ENCODE measurements around the gene MEGF11. TPM values are rescaled to one million over a fixed set of nuclear protein-coding genes. Genes with fewer than 3 reads are reported as not detected.

Gene MEGF11
- total RNA-seq, 1 experiment from 2014 or later, result 2.3 TPM

DNA sequence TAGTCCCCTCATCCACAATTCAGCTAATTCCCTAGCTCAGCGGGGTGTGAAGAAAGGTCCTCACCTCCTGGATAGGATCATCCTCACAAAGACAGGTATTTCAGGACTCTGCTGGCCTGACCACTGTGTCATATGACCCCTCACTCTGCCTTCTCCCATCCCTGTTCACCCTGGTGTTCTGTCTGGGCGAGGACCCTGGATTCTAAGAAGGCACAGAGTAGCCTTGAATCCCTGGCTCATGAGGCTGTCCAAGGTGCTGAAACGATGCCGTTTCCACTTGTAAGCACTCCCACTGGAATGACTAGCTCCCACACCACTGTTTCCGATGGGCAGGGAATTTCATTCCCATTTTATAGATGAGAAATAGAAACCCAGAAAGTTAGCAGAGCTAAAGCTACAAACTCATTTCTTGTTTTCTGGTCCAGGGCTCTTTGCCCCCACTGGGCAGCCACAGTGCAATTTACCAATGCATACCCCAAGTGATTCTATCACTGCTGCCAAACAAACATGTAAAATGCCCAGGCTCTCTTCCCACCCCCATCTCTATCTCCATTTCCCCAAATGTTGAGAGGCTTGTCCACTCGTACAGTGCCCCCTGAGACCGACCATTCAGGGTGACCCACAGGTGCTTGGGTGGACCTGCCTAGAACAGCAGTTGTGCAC is 301.0 kb downstream of the MEGF11 start:
- H3K4me3 ChIP-seq (replicated peaks in 1 of 2; ENCODE audit: low read depth in 1 of 2, low read length in 2 of 2), result no peak overlapping the region
- intact Hi-C loops (cut with micrococcal nuclease), result no loop called here
- no peaks in the 10 kb centered on the region for H3K79me2 ChIP-seq (ENCODE audit: insufficient read depth, low read length)
- no peak overlapping the region for H3K4me2 ChIP-seq (ENCODE audit: low read length)
- H3K27me3 ChIP-seq (ENCODE audit: insufficient read depth, low read length), result no peaks in the 10 kb centered on the region
- no peak overlapping the region for H3K9ac ChIP-seq (ENCODE audit: low read length)
- H3K36me3 ChIP-seq (ENCODE audit: control insufficient read depth in 1 of 2, insufficient read depth in 2 of 2, low read length in 2 of 2), result no peaks in the 10 kb centered on the region
- CTCF ChIA-PET, result no interaction called here
- no TSS peak for BruUV-seq (replicated peaks)
- H2AFZ ChIP-seq (ENCODE audit: low read depth, low read length, poor library complexity, severe bottlenecking), result no peak overlapping the region
- H4K20me1 ChIP-seq (ENCODE audit: insufficient read depth), result no peaks in the 10 kb centered on the region
- H3K4me1 ChIP-seq (ENCODE audit: control insufficient read depth in 1 of 2, insufficient read depth in 2 of 2, low read length in 2 of 2), result peaks cover 7 to 17% of the 10 kb centered on the region in 2 experiments
- H3K9me3 ChIP-seq (ENCODE audit: control insufficient read depth in 1 of 2, insufficient read depth in 1 of 2, low read depth in 1 of 2, low read length in 2 of 2), result no peaks in the 10 kb centered on the region
- no peak for TF ChIP-seq TCF7L2 (IDR thresholded peaks at IDR 0.05; ENCODE audit: borderline replicate concordance, extremely low read depth, insufficient read depth, insufficient read length)
- TF ChIP-seq POLR2A (IDR thresholded peaks at IDR 0.05; ENCODE audit: borderline replicate concordance, extremely low read depth, insufficient read depth, insufficient read length), result no peak
- TF ChIP-seq EZH2 (IDR thresholded peaks at IDR 0.05), result no peak
- TF ChIP-seq, protein P1, sequence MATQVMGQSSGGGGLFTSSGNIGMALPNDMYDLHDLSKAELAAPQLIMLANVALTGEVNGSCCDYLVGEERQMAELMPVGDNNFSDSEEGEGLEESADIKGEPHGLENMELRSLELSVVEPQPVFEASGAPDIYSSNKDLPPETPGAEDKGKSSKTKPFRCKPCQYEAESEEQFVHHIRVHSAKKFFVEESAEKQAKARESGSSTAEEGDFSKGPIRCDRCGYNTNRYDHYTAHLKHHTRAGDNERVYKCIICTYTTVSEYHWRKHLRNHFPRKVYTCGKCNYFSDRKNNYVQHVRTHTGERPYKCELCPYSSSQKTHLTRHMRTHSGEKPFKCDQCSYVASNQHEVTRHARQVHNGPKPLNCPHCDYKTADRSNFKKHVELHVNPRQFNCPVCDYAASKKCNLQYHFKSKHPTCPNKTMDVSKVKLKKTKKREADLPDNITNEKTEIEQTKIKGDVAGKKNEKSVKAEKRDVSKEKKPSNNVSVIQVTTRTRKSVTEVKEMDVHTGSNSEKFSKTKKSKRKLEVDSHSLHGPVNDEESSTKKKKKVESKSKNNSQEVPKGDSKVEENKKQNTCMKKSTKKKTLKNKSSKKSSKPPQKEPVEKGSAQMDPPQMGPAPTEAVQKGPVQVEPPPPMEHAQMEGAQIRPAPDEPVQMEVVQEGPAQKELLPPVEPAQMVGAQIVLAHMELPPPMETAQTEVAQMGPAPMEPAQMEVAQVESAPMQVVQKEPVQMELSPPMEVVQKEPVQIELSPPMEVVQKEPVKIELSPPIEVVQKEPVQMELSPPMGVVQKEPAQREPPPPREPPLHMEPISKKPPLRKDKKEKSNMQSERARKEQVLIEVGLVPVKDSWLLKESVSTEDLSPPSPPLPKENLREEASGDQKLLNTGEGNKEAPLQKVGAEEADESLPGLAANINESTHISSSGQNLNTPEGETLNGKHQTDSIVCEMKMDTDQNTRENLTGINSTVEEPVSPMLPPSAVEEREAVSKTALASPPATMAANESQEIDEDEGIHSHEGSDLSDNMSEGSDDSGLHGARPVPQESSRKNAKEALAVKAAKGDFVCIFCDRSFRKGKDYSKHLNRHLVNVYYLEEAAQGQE (IDR thresholded peaks at IDR 0.05; ENCODE audit: low read depth), result peak; percentile 90
- TF ChIP-seq, protein P2, sequence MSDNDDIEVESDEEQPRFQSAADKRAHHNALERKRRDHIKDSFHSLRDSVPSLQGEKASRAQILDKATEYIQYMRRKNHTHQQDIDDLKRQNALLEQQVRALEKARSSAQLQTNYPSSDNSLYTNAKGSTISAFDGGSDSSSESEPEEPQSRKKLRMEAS (IDR thresholded peaks at IDR 0.05), result no peak
- TF ChIP-seq CEBPB (IDR thresholded peaks at IDR 0.05; ENCODE audit: low read depth), result no peak
- TF ChIP-seq, protein P3, sequence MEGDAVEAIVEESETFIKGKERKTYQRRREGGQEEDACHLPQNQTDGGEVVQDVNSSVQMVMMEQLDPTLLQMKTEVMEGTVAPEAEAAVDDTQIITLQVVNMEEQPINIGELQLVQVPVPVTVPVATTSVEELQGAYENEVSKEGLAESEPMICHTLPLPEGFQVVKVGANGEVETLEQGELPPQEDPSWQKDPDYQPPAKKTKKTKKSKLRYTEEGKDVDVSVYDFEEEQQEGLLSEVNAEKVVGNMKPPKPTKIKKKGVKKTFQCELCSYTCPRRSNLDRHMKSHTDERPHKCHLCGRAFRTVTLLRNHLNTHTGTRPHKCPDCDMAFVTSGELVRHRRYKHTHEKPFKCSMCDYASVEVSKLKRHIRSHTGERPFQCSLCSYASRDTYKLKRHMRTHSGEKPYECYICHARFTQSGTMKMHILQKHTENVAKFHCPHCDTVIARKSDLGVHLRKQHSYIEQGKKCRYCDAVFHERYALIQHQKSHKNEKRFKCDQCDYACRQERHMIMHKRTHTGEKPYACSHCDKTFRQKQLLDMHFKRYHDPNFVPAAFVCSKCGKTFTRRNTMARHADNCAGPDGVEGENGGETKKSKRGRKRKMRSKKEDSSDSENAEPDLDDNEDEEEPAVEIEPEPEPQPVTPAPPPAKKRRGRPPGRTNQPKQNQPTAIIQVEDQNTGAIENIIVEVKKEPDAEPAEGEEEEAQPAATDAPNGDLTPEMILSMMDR (IDR thresholded peaks at IDR 0.05 in 2 of 3, conservative IDR thresholded peaks at IDR 0.05 in 1 of 3; ENCODE audit: borderline replicate concordance in 1 of 3, insufficient read depth in 1 of 3, low read depth in 2 of 3, low read length in 2 of 3), result no peak
- TF ChIP-seq RAD21 (IDR thresholded peaks at IDR 0.05; ENCODE audit: low read depth), result no peak
- TF ChIP-seq, protein P4, sequence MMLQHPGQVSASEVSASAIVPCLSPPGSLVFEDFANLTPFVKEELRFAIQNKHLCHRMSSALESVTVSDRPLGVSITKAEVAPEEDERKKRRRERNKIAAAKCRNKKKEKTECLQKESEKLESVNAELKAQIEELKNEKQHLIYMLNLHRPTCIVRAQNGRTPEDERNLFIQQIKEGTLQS (IDR thresholded peaks at IDR 0.05), result no peak
- RAD21 ChIA-PET (ENCODE audit: low non-redundant PET in 1 of 2, low total read pairs in 2 of 2, uncharacterized antibody in 2 of 2, unreplicated experiment in 2 of 2), result no interaction called here
- POLR2A ChIA-PET, result no interaction called here
- DNase-seq (ENCODE audit: low read depth, low spot score) (no peak), ATAC-seq (no peak)
- H3K9me2 ChIP-seq (ENCODE audit: insufficient read depth), result no peaks in the 10 kb centered on the region
- no peak overlapping the region for H3K27ac ChIP-seq (ENCODE audit: low read depth, low read length)
